DOHH2 (cell line): ENCODE results near the gene ARL15.

Experiments used
- H3F3A ChIP-seq: fragments of 200-600 bp; sonication (generic), shearing (Covaris generic); 2 replicates; pipeline ENCODE4 v1.6.0; 2016; ENCODE audit warnings: antibody characterized with exemption, mild to moderate bottlenecking; ENCODE audit not compliant: control insufficient read depth, insufficient read depth
- H3K27ac ChIP-seq: fragments of 200-600 bp; sonication (generic); 2 replicates; pipeline ENCODE4 v1.5.1; 2014; ENCODE audit warnings: low read depth, mild to moderate bottlenecking, low read length, moderate library complexity
- H3K27me3 ChIP-seq: fragments of 200-600 bp; sonication (generic); 2 replicates; pipeline ENCODE4 v1.6.1; 2014; ENCODE audit warnings: mild to moderate bottlenecking, low read length, mixed read lengths; ENCODE audit not compliant: control insufficient read depth
- H3K36me3 ChIP-seq: fragments of 200-600 bp; sonication (generic); 2 replicates; pipeline ENCODE4 v1.6.1; 2014; ENCODE audit warnings: mild to moderate bottlenecking, low read length, moderate library complexity, mixed read lengths; ENCODE audit not compliant: control insufficient read depth
- H3K4me1 ChIP-seq: fragments of 200-600 bp; sonication (generic); 2 replicates; pipeline ENCODE4 v1.6.1; 2014; ENCODE audit warnings: mild to moderate bottlenecking, low read length, mixed read lengths; ENCODE audit not compliant: control insufficient read depth
- H3K4me2 ChIP-seq: fragments of 200-600 bp; sonication (generic); 2 replicates; pipeline ENCODE4 v1.6.0; 2014; ENCODE audit warnings: mild to moderate bottlenecking, low read length, moderate library complexity
- H3K4me3 ChIP-seq: fragments of 200-600 bp; sonication (generic); 2 replicates; pipeline ENCODE4 v1.5.1; 2014; ENCODE audit warnings: mild to moderate bottlenecking, low read length, mixed read lengths
- H3K79me2 ChIP-seq: fragments of 200-600 bp; sonication (generic); 2 replicates; pipeline ENCODE4 v1.6.1; 2014; ENCODE audit warnings: mild to moderate bottlenecking, low read length, mixed read lengths; ENCODE audit not compliant: control insufficient read depth
- H3K9me2 ChIP-seq: fragments of 200-600 bp; sonication (generic); replicated peaks from 2 replicates; pipeline ENCODE4 v1.6.1; 2014; ENCODE audit warnings: mild to moderate bottlenecking, low read length, mixed read lengths; ENCODE audit not compliant: control insufficient read depth
- H3K9me3 ChIP-seq: fragments of 200-600 bp; sonication (generic); 2 replicates; pipeline ENCODE4 v1.6.1; 2014; ENCODE audit warnings: antibody characterized with exemption, low read length, mixed read lengths; ENCODE audit not compliant: control insufficient read depth, insufficient read depth
- H4K20me1 ChIP-seq: fragments of 200-600 bp; sonication (generic); 2 replicates; pipeline ENCODE4 v1.6.0; 2014; ENCODE audit warnings: low read depth, mild to moderate bottlenecking, antibody characterized with exemption, low read length, moderate library complexity; ENCODE audit not compliant: control insufficient read depth, insufficient read depth
- EZH2phosphoT487 ChIP-seq: fragments of 200-600 bp; sonication (generic); IDR thresholded peaks from 2 replicates; pipeline ENCODE4 v1.6.1; 2017; ENCODE audit warnings: borderline replicate concordance, mild to moderate bottlenecking, antibody characterized with exemption, low read length, moderate library complexity, mixed read lengths
- TF ChIP-seq, protein P1 (sequence below): fragments of 200-600 bp; sonication (generic); IDR thresholded peaks from one replicate; pipeline ENCODE4 v1.5.1; 2014; ENCODE audit warnings: antibody characterized with exemption, mild to moderate bottlenecking, low read depth, low read length; ENCODE audit not compliant: poor library complexity, severe bottlenecking

Gene ARL15

DNA sequence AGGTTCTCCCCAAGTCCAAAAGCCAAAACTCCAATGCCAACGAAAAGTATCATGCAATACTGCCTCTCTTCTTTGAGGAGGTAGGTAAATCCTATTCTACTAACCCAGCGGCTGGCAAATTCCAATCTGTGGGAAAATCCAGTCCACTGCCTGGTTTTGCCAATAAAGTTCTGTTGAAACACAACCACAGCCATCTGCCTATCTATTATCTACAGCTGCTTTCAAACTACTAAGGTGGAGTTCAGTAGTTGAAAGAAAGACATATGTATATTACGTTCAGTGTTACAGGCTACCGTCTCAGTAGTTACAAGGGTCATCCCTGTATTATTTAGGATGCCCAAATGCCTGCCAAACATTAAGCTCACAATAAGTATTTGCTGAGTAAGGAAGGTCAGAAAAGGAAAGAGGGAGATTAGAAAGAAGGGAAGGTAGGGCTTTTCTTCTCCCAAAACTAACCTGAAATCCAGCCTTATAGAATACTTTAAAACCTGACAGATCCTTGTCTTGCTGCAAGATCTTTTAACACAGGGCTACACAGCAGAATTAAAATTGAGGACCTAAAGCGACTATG is 16.2 kb downstream of the ARL15 start:
- H3K4me1 ChIP-seq = peaks cover 35% of the 10 kb centered on the region
- no peaks in the 10 kb centered on the region for H3K27me3 ChIP-seq
- no peaks in the 10 kb centered on the region for H3K9me2 ChIP-seq
- H3K4me2 ChIP-seq = no peak overlapping the region
- no peak overlapping the region for H3K27ac ChIP-seq
- H3K9me3 ChIP-seq = no peaks in the 10 kb centered on the region
- no peak overlapping the region for H3K4me3 ChIP-seq
- peaks cover 9% of the 10 kb centered on the region; the same call in 1 of the 2 replicates for H3K79me2 ChIP-seq
- TF ChIP-seq, protein P1, sequence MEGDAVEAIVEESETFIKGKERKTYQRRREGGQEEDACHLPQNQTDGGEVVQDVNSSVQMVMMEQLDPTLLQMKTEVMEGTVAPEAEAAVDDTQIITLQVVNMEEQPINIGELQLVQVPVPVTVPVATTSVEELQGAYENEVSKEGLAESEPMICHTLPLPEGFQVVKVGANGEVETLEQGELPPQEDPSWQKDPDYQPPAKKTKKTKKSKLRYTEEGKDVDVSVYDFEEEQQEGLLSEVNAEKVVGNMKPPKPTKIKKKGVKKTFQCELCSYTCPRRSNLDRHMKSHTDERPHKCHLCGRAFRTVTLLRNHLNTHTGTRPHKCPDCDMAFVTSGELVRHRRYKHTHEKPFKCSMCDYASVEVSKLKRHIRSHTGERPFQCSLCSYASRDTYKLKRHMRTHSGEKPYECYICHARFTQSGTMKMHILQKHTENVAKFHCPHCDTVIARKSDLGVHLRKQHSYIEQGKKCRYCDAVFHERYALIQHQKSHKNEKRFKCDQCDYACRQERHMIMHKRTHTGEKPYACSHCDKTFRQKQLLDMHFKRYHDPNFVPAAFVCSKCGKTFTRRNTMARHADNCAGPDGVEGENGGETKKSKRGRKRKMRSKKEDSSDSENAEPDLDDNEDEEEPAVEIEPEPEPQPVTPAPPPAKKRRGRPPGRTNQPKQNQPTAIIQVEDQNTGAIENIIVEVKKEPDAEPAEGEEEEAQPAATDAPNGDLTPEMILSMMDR = no peak
- TF ChIP-seq EZH2phosphoT487 = no peak
- H3F3A ChIP-seq = no peaks in the 10 kb centered on the region
- H3K36me3 ChIP-seq = no peaks in the 10 kb centered on the region
- H4K20me1 ChIP-seq = no peaks in the 10 kb centered on the region

DNA sequence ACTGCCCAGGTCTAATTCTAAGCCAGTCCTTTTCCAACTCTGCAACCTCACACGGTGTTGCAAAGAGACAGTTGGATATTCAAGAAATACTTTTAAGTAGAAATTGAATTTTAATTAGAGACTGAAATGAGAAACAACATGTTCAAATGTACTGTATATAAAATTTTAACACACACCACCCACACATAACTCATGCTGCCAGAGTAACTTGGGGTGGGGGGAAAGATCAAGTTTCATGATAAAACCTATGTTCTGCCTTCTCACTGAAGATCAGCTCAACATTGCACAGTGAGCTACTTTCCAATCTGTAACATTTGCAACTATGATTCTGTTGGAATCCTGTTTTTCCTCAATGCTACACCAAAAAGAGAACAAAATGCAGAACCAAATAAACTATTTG is 17.5 kb downstream of the ARL15 start:
- H3K27ac ChIP-seq = no peak overlapping the region
- no peaks in the 10 kb centered on the region for H3K9me2 ChIP-seq
- TF ChIP-seq, protein P1 = no peak
- no peak for TF ChIP-seq EZH2phosphoT487
- H3K4me2 ChIP-seq = no peak overlapping the region
- H3K4me1 ChIP-seq = peaks cover 29% of the 10 kb centered on the region
- no peaks in the 10 kb centered on the region for H3K36me3 ChIP-seq
- no peaks in the 10 kb centered on the region for H3K27me3 ChIP-seq
- H3K79me2 ChIP-seq = peaks cover 6% of the 10 kb centered on the region; the same call in 1 of the 2 replicates
- H4K20me1 ChIP-seq = no peaks in the 10 kb centered on the region
- H3K4me3 ChIP-seq = no peak overlapping the region
- no peaks in the 10 kb centered on the region for H3F3A ChIP-seq
- no peaks in the 10 kb centered on the region for H3K9me3 ChIP-seq

DNA sequence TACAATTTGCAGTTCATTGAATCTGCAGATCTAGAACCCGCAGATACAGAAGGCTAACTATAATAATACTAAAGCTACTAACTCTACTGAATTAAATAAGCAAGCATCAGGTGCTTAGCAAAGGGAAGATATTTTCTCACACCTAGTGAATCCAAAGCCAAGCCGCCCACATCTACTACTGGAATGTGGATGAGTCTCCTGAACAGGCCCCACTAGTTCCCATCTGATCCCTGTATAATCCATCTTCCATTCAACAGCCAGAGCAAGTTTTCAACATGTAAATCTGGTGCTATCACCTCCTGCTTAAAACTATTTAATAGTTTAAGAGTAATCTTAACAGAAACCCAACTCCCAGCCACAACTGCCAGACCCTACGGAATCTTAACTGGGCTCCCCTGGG is 18.9 kb downstream of the ARL15 start:
- peaks cover 6% of the 10 kb centered on the region; the same call in 1 of the 2 replicates for H3K79me2 ChIP-seq
- no peak overlapping the region for H3K27ac ChIP-seq
- H4K20me1 ChIP-seq = no peaks in the 10 kb centered on the region

More for the DNA sequence above, 18.9 kb downstream of the ARL15 start:
- peaks cover 17% of the 10 kb centered on the region for H3K4me1 ChIP-seq
- H3K9me2 ChIP-seq = no peaks in the 10 kb centered on the region
- no peak for TF ChIP-seq EZH2phosphoT487
- TF ChIP-seq, protein P1 = no peak
- H3K27me3 ChIP-seq = no peaks in the 10 kb centered on the region
- no peaks in the 10 kb centered on the region for H3K9me3 ChIP-seq
- H3K4me2 ChIP-seq = no peak overlapping the region
- H3K36me3 ChIP-seq = no peaks in the 10 kb centered on the region
- H3F3A ChIP-seq = no peaks in the 10 kb centered on the region
- no peak overlapping the region for H3K4me3 ChIP-seq
